GM10266 (cell line): Measurements from ENCODE around the gene TRAK2.

ENCODE experiments used
- DNase-seq: peaks from one replicate; pipeline ENCODE4 v3.0.0; 2012; ENCODE audit errors: extremely low spot score
- CTCF ChIP-seq: IDR thresholded peaks from 2 replicates; pipeline ENCODE4 v1.5.1; 2012; ENCODE audit warnings: mild to moderate bottlenecking, low read depth; ENCODE audit not compliant: control insufficient read depth, insufficient read depth; ENCODE audit errors: missing control alignments

TRAK2 gene

GRCh38 chr2:201482543-201482942 lies 31.3 kb upstream of the TRAK2 start:
- no peak for DNase-seq
- TF ChIP-seq CTCF, result no peak

GRCh38 chr2:201472411-201472810 lies 21.2 kb upstream of the TRAK2 start:
- no peak for TF ChIP-seq CTCF
- no peak for DNase-seq

DNA sequence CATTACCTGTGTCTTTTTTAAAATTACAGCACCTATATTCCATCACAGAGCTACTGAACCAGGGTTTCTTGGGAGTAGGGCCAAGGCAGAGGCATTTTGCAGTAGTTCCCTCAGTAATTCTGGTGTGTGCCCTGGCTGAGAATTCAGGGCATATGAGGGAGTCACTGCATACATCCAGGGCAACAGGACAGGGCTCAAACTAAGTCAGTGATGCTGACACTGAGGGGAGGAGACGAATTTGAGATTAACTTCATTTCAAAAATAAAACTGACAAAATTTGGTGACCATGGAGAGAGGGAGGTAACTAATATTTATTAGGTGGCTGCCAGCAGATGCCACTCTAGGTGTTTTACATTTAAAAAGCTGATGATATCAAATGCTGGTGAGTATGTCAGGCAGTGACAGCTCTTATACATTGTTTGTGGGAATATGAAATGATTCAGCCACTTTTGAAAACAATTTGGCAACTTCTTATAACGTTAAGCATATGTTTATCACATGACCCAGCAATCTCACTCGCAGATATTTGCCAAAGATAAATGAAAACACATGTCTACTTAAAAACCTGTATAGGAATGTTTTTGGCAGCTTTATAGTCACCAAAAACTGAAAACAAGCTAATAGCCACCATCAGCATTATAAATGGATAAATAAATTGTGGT lies 20.6 kb upstream of the TRAK2 start:
- DNase-seq, result no peak
- TF ChIP-seq CTCF, result no peak

DNA sequence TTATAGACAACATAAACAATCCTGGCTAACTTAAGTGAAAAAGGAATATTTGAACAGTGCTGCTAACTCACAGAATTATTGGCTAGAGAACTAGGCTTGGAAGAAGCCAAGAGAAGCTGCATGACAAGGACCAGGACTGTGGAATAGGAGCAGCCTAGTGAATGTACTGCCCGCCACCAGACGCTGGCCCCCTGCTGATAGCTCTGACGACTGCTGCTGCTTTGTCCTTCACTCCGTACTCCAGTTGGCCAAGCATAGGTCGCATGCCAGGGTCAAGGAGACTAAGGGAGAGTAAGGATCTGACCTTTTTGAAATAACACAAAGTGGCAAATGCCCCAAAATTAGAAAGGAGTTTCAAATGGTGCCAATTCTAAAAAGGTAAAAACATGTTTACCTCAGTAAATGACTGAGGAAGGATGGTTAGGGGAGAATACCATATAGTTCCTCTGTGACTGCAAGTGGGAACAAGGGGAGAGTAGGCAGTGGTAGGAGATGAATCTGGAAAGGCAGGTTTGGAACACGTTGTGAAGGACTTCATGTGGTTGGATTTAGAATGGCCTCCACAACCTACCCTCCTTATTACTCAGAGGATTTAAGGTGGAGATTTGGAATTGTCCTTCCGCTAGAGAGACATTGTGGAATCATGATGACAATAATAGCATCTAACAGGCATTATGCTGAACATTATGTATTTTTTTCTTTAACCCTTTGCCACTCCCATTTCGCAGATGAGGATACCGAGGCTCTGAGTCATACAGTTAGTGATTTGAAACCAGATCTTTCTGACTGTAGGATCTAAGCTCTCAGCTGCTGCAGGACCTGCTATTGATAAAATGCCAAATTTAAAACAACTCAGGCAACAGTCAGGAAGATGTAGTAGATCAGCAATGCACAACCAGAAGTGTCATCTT lies 19.8 kb upstream of the TRAK2 start:
- no peak for TF ChIP-seq CTCF
- DNase-seq, result no peak

GRCh38 chr2:201467666-201468065 lies 16.4 kb upstream of the TRAK2 start:
- TF ChIP-seq CTCF, result no peak
- DNase-seq, result no peak

DNA sequence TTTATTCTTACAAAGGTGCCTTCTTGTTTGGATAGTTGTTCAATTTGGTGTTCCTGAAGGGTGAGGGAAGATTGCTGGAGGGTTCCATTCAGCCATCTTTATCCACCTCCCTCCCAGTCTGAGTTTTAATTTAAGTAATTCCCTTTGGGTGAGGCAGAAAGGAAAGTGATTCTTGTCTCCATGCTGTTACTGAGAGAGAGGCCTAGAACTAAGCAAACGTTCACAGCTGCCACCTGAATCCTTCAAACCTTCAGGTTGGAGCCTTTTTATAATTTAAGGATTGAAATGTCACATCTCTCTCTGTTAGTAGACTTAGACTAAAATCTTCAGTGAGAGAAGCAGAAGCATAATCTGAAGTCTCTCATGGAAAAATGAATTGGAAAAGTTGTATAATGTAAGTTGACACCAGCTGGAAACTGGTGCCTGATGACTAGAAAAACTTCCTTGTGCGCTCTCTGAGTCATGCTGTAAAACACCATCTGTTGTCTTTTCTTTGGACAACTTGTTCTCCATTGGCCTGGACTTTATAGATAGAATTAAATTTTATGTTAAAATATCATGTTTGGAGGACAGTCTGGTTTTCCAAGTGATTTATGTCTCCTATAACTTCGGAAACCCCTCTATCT lies 14.9 kb upstream of the TRAK2 start:
- DNase-seq, result no peak

More for the DNA sequence above, 14.9 kb upstream of the TRAK2 start:
- TF ChIP-seq CTCF, result no peak
